Neutrophil (primary cell): ENCODE measurements around the gene DUSP23.

ENCODE experiments used
- H3K27ac ChIP-seq: fragments of 200-600 bp; sonication (generic); 2 replicates; pipeline ENCODE4 v1.5.1; 2016; ENCODE audit warnings: mild to moderate bottlenecking, moderate library complexity
- H3K27me3 ChIP-seq: fragments of 200-600 bp; sonication (generic); 2 replicates; pipeline ENCODE4 v1.6.0; 2016; ENCODE audit warnings: mild to moderate bottlenecking
- H3K36me3 ChIP-seq: fragments of 200-600 bp; sonication (generic); 2 replicates; pipeline ENCODE4 v1.5.1; 2017
- H3K4me1 ChIP-seq, 2 experiments: fragments of 200-600 bp in 1 of 2; sonication (generic) in 1 of 2; 1 replicate in 1 of 2; 2 replicates in 1 of 2; pipeline versions ENCODE4 v1.5.1 to v1.6.1; 2013 to 2016; ENCODE audit warnings: low read depth in 1 of 2, low read length in 1 of 2, mild to moderate bottlenecking in 1 of 2, moderate library complexity in 1 of 2; ENCODE audit not compliant: control insufficient read depth in 1 of 2, insufficient read depth in 1 of 2
- H3K4me3 ChIP-seq, 2 experiments: fragments of 200-600 bp in 1 of 2; sonication (generic) in 1 of 2; 1 replicate in 1 of 2; 2 replicates in 1 of 2; pipeline ENCODE4 v1.5.1; 2013 to 2016; ENCODE audit warnings: low read depth in 1 of 2, low read length in 1 of 2, mild to moderate bottlenecking in 1 of 2, moderate library complexity in 1 of 2
- H3K9me3 ChIP-seq: fragments of 200-600 bp; sonication (generic); 2 replicates; pipeline ENCODE4 v1.5.1; 2016
- CTCF ChIP-seq: fragments of 200-600 bp; sonication (generic); IDR thresholded peaks from 2 replicates; pipeline ENCODE4 v1.5.1; 2016; ENCODE audit warnings: antibody characterized with exemption

Gene DUSP23

GRCh38 chr1:159803956-159804689, 23.4 kb downstream of the DUSP23 start:
- Histone ChIP-seq H3K36me3 (no peaks in the 10 kb centered on the region), H3K27me3 (peaks cover 8% of the 10 kb centered on the region), H3K9me3 (no peaks in the 10 kb centered on the region), H3K27ac (no peak overlapping the region), H3K4me1 (no peaks in the 10 kb centered on the region), H3K4me3 (no peak overlapping the region)
- no peak for TF ChIP-seq CTCF

GRCh38 chr1:159804924-159805323, 24.2 kb downstream of the DUSP23 start:
- Histone ChIP-seq H3K27me3 (peaks cover 8% of the 10 kb centered on the region), H3K27ac (no peak overlapping the region), H3K4me3 (no peak overlapping the region), H3K4me1 (no peaks in the 10 kb centered on the region), H3K9me3 (no peaks in the 10 kb centered on the region), H3K36me3 (no peaks in the 10 kb centered on the region)
- no peak for TF ChIP-seq CTCF

GRCh38 chr1:159815926-159816325, 35.2 kb downstream of the DUSP23 start:
- Histone ChIP-seq H3K36me3 (no peaks in the 10 kb centered on the region), H3K4me1 (no peaks in the 10 kb centered on the region), H3K9me3 (no peaks in the 10 kb centered on the region), H3K27me3 (no peaks in the 10 kb centered on the region), H3K27ac (no peak overlapping the region), H3K4me3 (no peak overlapping the region)
- TF ChIP-seq CTCF = no peak

- no peak for TF ChIP-seq CTCF
Measured at GRCh38 chr1:159817276-159818041, 36.7 kb downstream of the DUSP23 start.

GRCh38 chr1:159821171-159821867, 40.6 kb downstream of the DUSP23 start:
- no peak overlapping the region for H3K27ac ChIP-seq
- no peak for TF ChIP-seq CTCF
- H3K4me1 ChIP-seq = peaks cover 17 to 19% of the 10 kb centered on the region in 2 experiments
- no peaks in the 10 kb centered on the region for H3K9me3 ChIP-seq
- no peaks in the 10 kb centered on the region for H3K27me3 ChIP-seq
- no peak overlapping the region for H3K4me3 ChIP-seq
- H3K36me3 ChIP-seq = no peaks in the 10 kb centered on the region

More at GRCh38 chr1:159817276-159818041, 36.7 kb downstream of the DUSP23 start:
- H3K27me3 ChIP-seq = no peaks in the 10 kb centered on the region
- H3K9me3 ChIP-seq = no peaks in the 10 kb centered on the region
- H3K4me3 ChIP-seq = no peak overlapping the region
- H3K27ac ChIP-seq = no peak overlapping the region
- H3K36me3 ChIP-seq = no peaks in the 10 kb centered on the region
- H3K4me1 ChIP-seq = no peaks in the 10 kb centered on the region
